WTC11 (cell line): Measurements from ENCODE around the gene CRKL. TPM values are rescaled to one million over a fixed set of nuclear protein-coding genes. Genes with fewer than 3 reads are reported as not detected.
A peak's percentile ranks its signal among the peaks of the same experiment; 100 is the strongest.

Experiments used
- ATAC-seq: fragments of 200-7000 bp; cut with Tn5 transposase; 2 replicates; pipeline ENCODE4 v1.10.0; 2021; ENCODE audit warnings: mild to moderate bottlenecking, moderate library complexity
- CTCF ChIA-PET: fragments of 300-600 bp; sonication (Branson Sonifier 250); formaldehyde crosslinking; loops from one replicate; lab custom pipeline; 2021; ENCODE audit warnings: antibody characterized with exemption; lab: Charles Lee
- POLR2A ChIA-PET: fragments of 350-600 bp; sonication (Branson Sonifier 250); formaldehyde crosslinking; loops from one replicate; lab custom pipeline; 2021; ENCODE audit warnings: antibody characterized with exemption; lab: Charles Lee
- DNase-seq: peaks from one replicate; pipeline ENCODE4 v3.0.0; 2021; ENCODE audit warnings: low spot score
- H3K27ac Mint-ChIP-seq: 2 replicates; pipeline ENCODE4 v1.8.0; 2021; ENCODE audit warnings: mixed read lengths
- H3K27me3 Mint-ChIP-seq: 2 replicates; pipeline ENCODE4 v1.8.0; 2021; ENCODE audit warnings: low read depth, mild to moderate bottlenecking, moderate library complexity, mixed read lengths
- H3K36me3 Mint-ChIP-seq: 2 replicates; pipeline ENCODE4 v1.8.0; 2021; ENCODE audit warnings: mixed read lengths
- H3K4me1 Mint-ChIP-seq: 2 replicates; pipeline ENCODE4 v1.8.0; 2022; ENCODE audit warnings: mixed read lengths
- H3K4me3 Mint-ChIP-seq: 2 replicates; pipeline ENCODE4 v1.8.0; 2021; ENCODE audit warnings: mild to moderate bottlenecking, moderate library complexity, mixed read lengths
- H3K9me3 Mint-ChIP-seq: 2 replicates; pipeline ENCODE4 v1.8.0; 2021; ENCODE audit warnings: mixed read lengths
- ATF3 ChIP-seq: sonication (generic); formaldehyde crosslinking; conservative IDR thresholded peaks from 2 replicates; pipeline ENCODE4 v1.8.1; 2022; ENCODE audit warnings: mild to moderate bottlenecking, missing genetic modification reagents
- CREM ChIP-seq: sonication (generic); formaldehyde crosslinking; IDR thresholded peaks from 2 replicates; pipeline ENCODE4 v1.8.1; 2022; ENCODE audit warnings: mild to moderate bottlenecking, missing genetic modification reagents, moderate library complexity
- E2F4 ChIP-seq: sonication (generic); formaldehyde crosslinking; IDR thresholded peaks from 2 replicates; pipeline ENCODE4 v1.8.1; 2022; ENCODE audit warnings: low read depth, mild to moderate bottlenecking, moderate library complexity, missing genetic modification reagents, borderline replicate concordance
- FOXK1 ChIP-seq: sonication (generic); formaldehyde crosslinking; IDR thresholded peaks from 2 replicates; pipeline ENCODE4 v1.8.0; 2022; ENCODE audit warnings: mild to moderate bottlenecking, moderate library complexity, missing genetic modification reagents
- FOXP1 ChIP-seq: sonication (generic); formaldehyde crosslinking; IDR thresholded peaks from 2 replicates; pipeline ENCODE4 v1.8.0; 2022; ENCODE audit warnings: missing genetic modification reagents, mild to moderate bottlenecking, moderate library complexity, borderline replicate concordance
- GABPB1 ChIP-seq: sonication (generic); formaldehyde crosslinking; IDR thresholded peaks from 2 replicates; pipeline ENCODE4 v1.8.1; 2023; ENCODE audit warnings: mild to moderate bottlenecking, missing genetic modification reagents
- GRHL2 ChIP-seq: fragments of 250-450 bp; sonication (Bioruptor Pico); IDR thresholded peaks from 2 replicates; pipeline ENCODE4 v1.8.0; 2022; ENCODE audit warnings: mild to moderate bottlenecking, moderate library complexity; ENCODE audit not compliant: insufficient replicate concordance, severe bottlenecking
- HMGA2 ChIP-seq: fragments of 250-450 bp; sonication (Bioruptor Pico); IDR thresholded peaks from 2 replicates; pipeline ENCODE4 v1.4.0; 2021; ENCODE audit warnings: mild to moderate bottlenecking, moderate library complexity
- JAZF1 ChIP-seq: fragments of 250-450 bp; sonication (Bioruptor Pico); IDR thresholded peaks from 2 replicates; pipeline ENCODE4 v1.9.0; 2021; ENCODE audit warnings: moderate library complexity, mild to moderate bottlenecking, inconsistent platforms
- KAT7 ChIP-seq: sonication (generic); formaldehyde crosslinking; IDR thresholded peaks from 2 replicates; pipeline ENCODE4 v1.8.1; 2023; ENCODE audit warnings: missing genetic modification reagents, mild to moderate bottlenecking, borderline replicate concordance
- NFE2L1 ChIP-seq: sonication (generic); formaldehyde crosslinking; IDR thresholded peaks from 2 replicates; pipeline ENCODE4 v1.8.1; 2023; ENCODE audit warnings: missing genetic modification reagents
- SMAD3 ChIP-seq: sonication (generic); formaldehyde crosslinking; IDR thresholded peaks from 2 replicates; pipeline ENCODE4 v1.8.0; 2022; ENCODE audit warnings: missing genetic modification reagents, mild to moderate bottlenecking, borderline replicate concordance
- SMAD4 ChIP-seq: sonication (generic); formaldehyde crosslinking; IDR thresholded peaks from 2 replicates; pipeline ENCODE4 v1.8.0; 2022; ENCODE audit warnings: mild to moderate bottlenecking, missing genetic modification reagents
- SOX15 ChIP-seq: fragments of 250-450 bp; sonication (Bioruptor Pico); IDR thresholded peaks from 2 replicates; pipeline ENCODE4 v1.9.0; 2021; ENCODE audit warnings: mild to moderate bottlenecking
- TCF7 ChIP-seq: sonication (generic); formaldehyde crosslinking; IDR thresholded peaks from 2 replicates; pipeline ENCODE4 v1.8.0; 2022; ENCODE audit warnings: mild to moderate bottlenecking, low read depth, missing genetic modification reagents, moderate library complexity
- ZNF138 ChIP-seq: sonication (generic); formaldehyde crosslinking; conservative IDR thresholded peaks from 2 replicates; pipeline ENCODE4 v1.8.1; 2022; ENCODE audit warnings: mild to moderate bottlenecking, moderate library complexity, missing genetic modification reagents
- ZNF532 ChIP-seq: fragments of 250-450 bp; sonication (Bioruptor Pico); IDR thresholded peaks from 2 replicates; pipeline ENCODE4 v1.9.0; 2021; ENCODE audit warnings: mild to moderate bottlenecking, borderline replicate concordance
- ZNF671 ChIP-seq: fragments of 250-450 bp; sonication (Bioruptor Pico); IDR thresholded peaks from 2 replicates; pipeline ENCODE4 v1.8.0; 2021; ENCODE audit warnings: mild to moderate bottlenecking
- total RNA-seq: library from RNA; stranded (reverse); gene quantifications from 3 replicates; pipeline ENCODE4 v1.2.3, GENCODE V29; 2021
- TF ChIP-seq, protein P1 (sequence below): fragments of 250-450 bp; sonication (Bioruptor Pico); IDR thresholded peaks from 2 replicates; pipeline ENCODE4 v1.8.0; 2021; ENCODE audit warnings: mild to moderate bottlenecking
- TF ChIP-seq, protein P2 (sequence below): fragments of 250-450 bp; sonication (Bioruptor Pico); IDR thresholded peaks from 2 replicates; pipeline ENCODE4 v1.9.0; 2021; ENCODE audit warnings: mild to moderate bottlenecking
- TF ChIP-seq, protein P3 (sequence below): sonication (generic); formaldehyde crosslinking; IDR thresholded peaks from 2 replicates; pipeline ENCODE4 v1.8.1; 2022; ENCODE audit warnings: low read depth, missing genetic modification reagents, borderline replicate concordance

The CRKL gene
- total RNA-seq, 1 experiment from 2014 or later, result 114 TPM

DNA sequence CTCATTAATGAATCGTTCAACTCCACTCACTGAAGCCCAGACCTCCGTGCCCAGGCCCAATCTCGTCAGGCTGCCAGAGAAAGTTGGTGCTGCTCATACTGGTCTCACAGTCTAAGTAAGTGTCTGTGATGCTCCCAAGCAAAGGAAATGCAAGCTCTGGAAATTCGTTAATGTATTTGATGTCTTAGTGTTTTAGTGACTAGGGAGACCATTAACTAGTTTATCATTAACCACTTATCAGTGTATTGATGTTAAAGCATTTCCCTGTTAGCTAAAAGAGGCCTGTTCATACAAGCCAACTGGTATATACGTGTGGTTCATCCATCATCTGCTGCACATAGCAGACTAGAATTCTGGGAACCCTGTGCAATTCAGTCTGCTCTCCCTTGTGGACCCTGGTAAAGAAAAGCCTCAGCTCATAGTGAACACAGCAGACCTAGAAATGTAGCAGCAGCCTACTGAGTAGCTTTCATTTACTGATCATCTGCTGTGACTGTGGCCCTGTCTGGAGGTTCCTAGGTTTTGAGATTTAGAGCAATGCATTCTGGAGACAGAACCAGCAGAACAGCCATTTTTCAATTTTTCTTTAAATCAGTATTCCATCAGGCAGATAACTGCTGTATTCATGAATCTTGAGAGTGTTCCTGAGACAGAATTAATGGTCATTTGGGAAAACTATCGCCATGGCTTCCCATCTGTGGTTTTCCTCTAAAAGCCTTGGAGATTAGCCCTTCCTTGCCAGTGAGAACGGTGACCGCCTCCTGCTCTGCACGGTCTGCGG is 34.1 kb downstream of the CRKL start (continued):
- no peak for TF ChIP-seq HMGA2 (CRISPR knock-in tag)
- no peak for TF ChIP-seq FOXP1 (CRISPR knock-in tag)

- Mint-ChIP-seq H3K36me3 (peaks cover 39% of the 10 kb centered on the region), H3K4me3 (no peak overlapping the region), H3K27me3 (peaks cover 4% of the 10 kb centered on the region; the same call in 1 of the 2 replicates), H3K9me3 (no peaks in the 10 kb centered on the region), H3K27ac (no peak overlapping the region), H3K4me1 (peaks cover 13% of the 10 kb centered on the region)
- POLR2A ChIA-PET, result interaction anchor here (0.7 kb wide), 1 partner anchor 28 kb away, joined by 4 read pairs; no protein-coding TSS in a partner anchor
- TF ChIP-seq, protein P1, sequence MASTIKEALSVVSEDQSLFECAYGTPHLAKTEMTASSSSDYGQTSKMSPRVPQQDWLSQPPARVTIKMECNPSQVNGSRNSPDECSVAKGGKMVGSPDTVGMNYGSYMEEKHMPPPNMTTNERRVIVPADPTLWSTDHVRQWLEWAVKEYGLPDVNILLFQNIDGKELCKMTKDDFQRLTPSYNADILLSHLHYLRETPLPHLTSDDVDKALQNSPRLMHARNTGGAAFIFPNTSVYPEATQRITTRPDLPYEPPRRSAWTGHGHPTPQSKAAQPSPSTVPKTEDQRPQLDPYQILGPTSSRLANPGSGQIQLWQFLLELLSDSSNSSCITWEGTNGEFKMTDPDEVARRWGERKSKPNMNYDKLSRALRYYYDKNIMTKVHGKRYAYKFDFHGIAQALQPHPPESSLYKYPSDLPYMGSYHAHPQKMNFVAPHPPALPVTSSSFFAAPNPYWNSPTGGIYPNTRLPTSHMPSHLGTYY (CRISPR knock-in tag), result no peak
- TF ChIP-seq SMAD4 (CRISPR knock-in tag), result no peak
- TF ChIP-seq, protein P2, sequence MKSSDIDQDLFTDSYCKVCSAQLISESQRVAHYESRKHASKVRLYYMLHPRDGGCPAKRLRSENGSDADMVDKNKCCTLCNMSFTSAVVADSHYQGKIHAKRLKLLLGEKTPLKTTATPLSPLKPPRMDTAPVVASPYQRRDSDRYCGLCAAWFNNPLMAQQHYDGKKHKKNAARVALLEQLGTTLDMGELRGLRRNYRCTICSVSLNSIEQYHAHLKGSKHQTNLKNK (CRISPR knock-in tag), result no peak
- no peak for TF ChIP-seq TCF7 (CRISPR knock-in tag)
- no peak for TF ChIP-seq SMAD3
- TF ChIP-seq NFE2L1, result no peak
- no peak for TF ChIP-seq FOXK1 (CRISPR knock-in tag)
- TF ChIP-seq SOX15 (CRISPR knock-in tag), result no peak
- TF ChIP-seq ZNF138 (CRISPR knock-in tag), result no peak
- no peak for TF ChIP-seq JAZF1 (CRISPR knock-in tag)
- TF ChIP-seq ZNF671 (CRISPR knock-in tag), result no peak
- DNase-seq (no peak), ATAC-seq (no peak)
- CTCF ChIA-PET, result interaction anchor here (0.6 to 1.1 kb wide), 3 partner anchors 30 to 168 kb away, joined by 3 read pairs; partner anchors contain the start of gene LZTR1
Measured at GRCh38 chr22:20951932-20952380, 34.7 kb downstream of the CRKL start.

DNA sequence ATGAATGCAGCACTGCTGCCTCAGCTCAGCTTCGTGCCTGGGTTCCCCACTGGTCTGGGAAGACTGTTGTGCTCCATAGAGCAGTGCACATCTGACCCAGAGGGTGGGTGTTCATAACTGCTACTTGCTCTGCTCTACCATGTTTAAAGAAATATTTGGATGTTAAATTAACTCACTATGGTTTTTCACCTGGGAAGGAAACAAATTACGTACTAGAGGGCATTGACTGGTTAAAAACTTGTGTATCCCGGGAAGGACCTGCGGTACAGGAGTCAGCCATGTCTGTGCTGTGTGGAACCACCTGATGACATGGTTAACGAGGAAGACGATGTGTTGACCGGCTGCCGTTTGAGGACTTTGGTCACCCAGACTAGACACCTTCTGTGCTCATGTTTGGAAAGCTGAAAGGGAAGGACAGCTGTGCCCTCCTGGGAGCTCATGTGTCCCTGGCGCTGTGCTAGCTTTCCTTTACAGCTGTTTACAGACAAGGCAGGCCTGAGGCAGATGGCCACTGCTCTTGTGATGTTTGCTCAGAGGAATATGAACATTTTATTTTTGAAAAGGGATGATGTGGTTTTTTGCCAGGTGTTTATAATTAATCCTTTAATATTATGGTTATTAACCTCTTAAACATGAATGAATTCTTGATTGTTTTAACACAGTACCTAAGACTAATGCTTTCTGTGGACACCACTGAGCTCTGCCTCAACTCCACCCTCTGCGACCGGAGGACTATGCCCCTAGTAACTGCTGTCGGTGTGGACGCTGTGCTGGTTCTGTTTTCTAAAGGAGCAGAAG is 35.5 kb downstream of the CRKL start:
- TF ChIP-seq ZNF532 (CRISPR knock-in tag) (no peak), KAT7 (CRISPR knock-in tag) (no peak), GABPB1 (CRISPR knock-in tag) (peak; percentile 78), E2F4 (no peak), ATF3 (CRISPR knock-in tag) (no peak), CREM (no peak), GRHL2 (CRISPR knock-in tag) (no peak)
- TF ChIP-seq, protein P3, sequence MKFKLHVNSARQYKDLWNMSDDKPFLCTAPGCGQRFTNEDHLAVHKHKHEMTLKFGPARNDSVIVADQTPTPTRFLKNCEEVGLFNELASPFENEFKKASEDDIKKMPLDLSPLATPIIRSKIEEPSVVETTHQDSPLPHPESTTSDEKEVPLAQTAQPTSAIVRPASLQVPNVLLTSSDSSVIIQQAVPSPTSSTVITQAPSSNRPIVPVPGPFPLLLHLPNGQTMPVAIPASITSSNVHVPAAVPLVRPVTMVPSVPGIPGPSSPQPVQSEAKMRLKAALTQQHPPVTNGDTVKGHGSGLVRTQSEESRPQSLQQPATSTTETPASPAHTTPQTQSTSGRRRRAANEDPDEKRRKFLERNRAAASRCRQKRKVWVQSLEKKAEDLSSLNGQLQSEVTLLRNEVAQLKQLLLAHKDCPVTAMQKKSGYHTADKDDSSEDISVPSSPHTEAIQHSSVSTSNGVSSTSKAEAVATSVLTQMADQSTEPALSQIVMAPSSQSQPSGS (CRISPR knock-in tag), result no peak
- DNase-seq, result no peak
- peaks cover 39% of the 10 kb centered on the region for H3K36me3 Mint-ChIP-seq
- peaks cover 12% of the 10 kb centered on the region for H3K4me1 Mint-ChIP-seq
- no peaks in the 10 kb centered on the region for H3K9me3 Mint-ChIP-seq
- ATAC-seq, result no peak
- no peak overlapping the region for H3K4me3 Mint-ChIP-seq
- H3K27ac Mint-ChIP-seq, result peak overlapping the region; percentile 61
- CTCF ChIA-PET, result interaction anchor here (1.0 kb wide), 1 partner anchor 30 kb away, joined by 3 read pairs; the partner anchor contains the start of gene LZTR1
- POLR2A ChIA-PET, result interaction anchor here (0.7 kb wide), 1 partner anchor 29 kb away, joined by 4 read pairs; no protein-coding TSS in a partner anchor
- H3K27me3 Mint-ChIP-seq, result peaks cover 4% of the 10 kb centered on the region; the same call in 1 of the 2 replicates
